ENCODE measurements around the gene PROCR.
"Not testable (repeated sequence)": the region's sequence is repeated elsewhere in the genome, so short reads cannot be mapped to it uniquely, and the experiment has no call there.

The PROCR gene

DNA sequence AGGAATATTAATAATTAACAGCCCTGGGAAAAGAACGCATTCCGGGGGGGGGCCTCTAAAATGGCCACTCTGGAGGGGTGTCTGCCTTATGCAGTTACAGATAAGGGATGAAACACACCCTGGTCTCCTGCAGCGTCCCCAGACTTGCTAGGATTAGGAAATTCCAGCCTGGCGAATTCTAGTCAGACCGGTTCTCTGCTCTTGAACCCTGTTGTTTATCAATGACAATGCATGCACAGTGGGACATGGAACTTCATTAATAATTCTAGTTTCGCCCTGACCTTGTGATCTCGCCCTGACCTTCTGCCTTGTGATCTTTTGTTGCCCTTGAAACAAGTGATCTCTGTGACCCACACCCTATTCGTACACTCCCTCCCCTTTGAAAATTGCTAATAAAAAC, 17.4 kb downstream of the PROCR start:
- not testable (repeated sequence) for H3K4me3 ChIP-seq (replicated peaks; ENCODE audit: insufficient read depth, low read length); H3K27me3 ChIP-seq (ENCODE audit: insufficient read depth, poor library complexity, severe bottlenecking); DNase-seq (ENCODE audit: low read depth in 1 of 2, low spot score in 1 of 2); H3K27ac ChIP-seq (replicated peaks)

DNA sequence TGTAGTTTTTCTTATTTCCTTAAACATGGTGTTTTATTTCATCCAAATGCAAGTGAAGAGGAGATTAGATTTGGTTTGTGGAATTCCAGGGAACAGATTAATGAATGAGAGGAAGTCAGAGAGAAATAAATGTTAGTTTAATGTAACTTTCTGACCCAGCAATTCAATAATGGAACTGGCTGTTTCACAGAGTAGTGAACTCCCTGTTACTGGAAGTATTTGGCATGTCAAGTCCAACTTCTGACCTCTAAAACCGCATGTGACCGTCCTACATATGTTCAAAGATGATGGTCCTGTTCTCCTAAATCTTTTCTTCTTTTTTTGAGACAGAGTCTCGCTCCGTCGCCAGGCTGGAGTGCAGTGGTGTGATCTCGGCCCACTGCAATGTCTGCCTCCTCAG, 18.7 kb downstream of the PROCR start:
- no peak for DNase-seq (ENCODE audit: low read depth in 1 of 2, low spot score in 1 of 2)
- no peaks in the 10 kb centered on the region for H3K27me3 ChIP-seq (ENCODE audit: insufficient read depth, poor library complexity, severe bottlenecking)
- H3K4me3 ChIP-seq (replicated peaks; ENCODE audit: insufficient read depth, low read length): no peak overlapping the region
- no peak overlapping the region for H3K27ac ChIP-seq (replicated peaks)
- TF ChIP-seq GABPA (IDR thresholded peaks at IDR 0.05; ENCODE audit: low read depth): no peak
- TF ChIP-seq SPI1 (IDR thresholded peaks at IDR 0.05; ENCODE audit: borderline replicate concordance, low read depth): no peak
- TF ChIP-seq, protein P1, sequence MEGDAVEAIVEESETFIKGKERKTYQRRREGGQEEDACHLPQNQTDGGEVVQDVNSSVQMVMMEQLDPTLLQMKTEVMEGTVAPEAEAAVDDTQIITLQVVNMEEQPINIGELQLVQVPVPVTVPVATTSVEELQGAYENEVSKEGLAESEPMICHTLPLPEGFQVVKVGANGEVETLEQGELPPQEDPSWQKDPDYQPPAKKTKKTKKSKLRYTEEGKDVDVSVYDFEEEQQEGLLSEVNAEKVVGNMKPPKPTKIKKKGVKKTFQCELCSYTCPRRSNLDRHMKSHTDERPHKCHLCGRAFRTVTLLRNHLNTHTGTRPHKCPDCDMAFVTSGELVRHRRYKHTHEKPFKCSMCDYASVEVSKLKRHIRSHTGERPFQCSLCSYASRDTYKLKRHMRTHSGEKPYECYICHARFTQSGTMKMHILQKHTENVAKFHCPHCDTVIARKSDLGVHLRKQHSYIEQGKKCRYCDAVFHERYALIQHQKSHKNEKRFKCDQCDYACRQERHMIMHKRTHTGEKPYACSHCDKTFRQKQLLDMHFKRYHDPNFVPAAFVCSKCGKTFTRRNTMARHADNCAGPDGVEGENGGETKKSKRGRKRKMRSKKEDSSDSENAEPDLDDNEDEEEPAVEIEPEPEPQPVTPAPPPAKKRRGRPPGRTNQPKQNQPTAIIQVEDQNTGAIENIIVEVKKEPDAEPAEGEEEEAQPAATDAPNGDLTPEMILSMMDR (IDR thresholded peaks at IDR 0.05; ENCODE audit: insufficient read depth, low read length): no peak
- TF ChIP-seq, protein P2, sequence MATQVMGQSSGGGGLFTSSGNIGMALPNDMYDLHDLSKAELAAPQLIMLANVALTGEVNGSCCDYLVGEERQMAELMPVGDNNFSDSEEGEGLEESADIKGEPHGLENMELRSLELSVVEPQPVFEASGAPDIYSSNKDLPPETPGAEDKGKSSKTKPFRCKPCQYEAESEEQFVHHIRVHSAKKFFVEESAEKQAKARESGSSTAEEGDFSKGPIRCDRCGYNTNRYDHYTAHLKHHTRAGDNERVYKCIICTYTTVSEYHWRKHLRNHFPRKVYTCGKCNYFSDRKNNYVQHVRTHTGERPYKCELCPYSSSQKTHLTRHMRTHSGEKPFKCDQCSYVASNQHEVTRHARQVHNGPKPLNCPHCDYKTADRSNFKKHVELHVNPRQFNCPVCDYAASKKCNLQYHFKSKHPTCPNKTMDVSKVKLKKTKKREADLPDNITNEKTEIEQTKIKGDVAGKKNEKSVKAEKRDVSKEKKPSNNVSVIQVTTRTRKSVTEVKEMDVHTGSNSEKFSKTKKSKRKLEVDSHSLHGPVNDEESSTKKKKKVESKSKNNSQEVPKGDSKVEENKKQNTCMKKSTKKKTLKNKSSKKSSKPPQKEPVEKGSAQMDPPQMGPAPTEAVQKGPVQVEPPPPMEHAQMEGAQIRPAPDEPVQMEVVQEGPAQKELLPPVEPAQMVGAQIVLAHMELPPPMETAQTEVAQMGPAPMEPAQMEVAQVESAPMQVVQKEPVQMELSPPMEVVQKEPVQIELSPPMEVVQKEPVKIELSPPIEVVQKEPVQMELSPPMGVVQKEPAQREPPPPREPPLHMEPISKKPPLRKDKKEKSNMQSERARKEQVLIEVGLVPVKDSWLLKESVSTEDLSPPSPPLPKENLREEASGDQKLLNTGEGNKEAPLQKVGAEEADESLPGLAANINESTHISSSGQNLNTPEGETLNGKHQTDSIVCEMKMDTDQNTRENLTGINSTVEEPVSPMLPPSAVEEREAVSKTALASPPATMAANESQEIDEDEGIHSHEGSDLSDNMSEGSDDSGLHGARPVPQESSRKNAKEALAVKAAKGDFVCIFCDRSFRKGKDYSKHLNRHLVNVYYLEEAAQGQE (IDR thresholded peaks at IDR 0.05; ENCODE audit: insufficient replicate concordance, low read depth): no peak
- no peak for TF ChIP-seq POLR2AphosphoS5 (IDR thresholded peaks at IDR 0.05; ENCODE audit: low read depth)

DNA sequence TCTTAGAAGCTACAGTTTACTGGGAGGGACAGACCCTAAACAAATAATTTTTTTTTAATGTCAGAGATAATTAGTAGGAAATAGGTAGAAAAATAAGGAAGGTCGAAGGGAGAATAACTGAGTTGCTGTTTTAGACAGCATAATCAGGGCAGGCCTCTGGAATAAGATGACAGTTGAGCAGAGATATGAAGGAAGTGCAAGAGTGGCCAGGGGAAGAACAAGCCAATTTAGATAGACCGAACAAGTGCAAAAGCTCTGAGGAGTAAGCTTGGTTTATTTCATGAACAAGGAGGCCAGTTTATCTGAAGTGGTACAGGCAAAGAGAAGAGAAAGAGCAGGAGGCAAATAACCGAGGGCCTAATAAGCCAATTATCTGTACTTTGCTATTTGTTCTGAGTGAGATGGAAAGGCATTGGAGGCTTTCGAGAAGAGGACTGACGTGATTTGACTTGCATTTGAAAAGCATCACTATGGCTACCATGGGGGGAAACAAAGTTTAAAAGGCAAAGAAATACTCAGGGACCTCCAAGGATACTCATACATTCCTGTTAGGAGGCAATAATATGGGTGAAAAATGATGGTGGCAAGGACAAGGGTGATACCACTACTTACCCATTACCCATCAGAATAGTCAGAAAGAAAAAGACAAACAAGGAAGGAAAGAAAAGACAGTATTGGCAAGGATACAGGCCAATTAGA, 19.7 kb downstream of the PROCR start:
- no peak overlapping the region for H3K4me3 ChIP-seq (replicated peaks; ENCODE audit: insufficient read depth, low read length)
- H3K27me3 ChIP-seq (ENCODE audit: insufficient read depth, poor library complexity, severe bottlenecking): no peaks in the 10 kb centered on the region
- H3K27ac ChIP-seq (replicated peaks): no peak overlapping the region
- no peak for TF ChIP-seq GABPA (IDR thresholded peaks at IDR 0.05; ENCODE audit: low read depth)
- TF ChIP-seq, protein P2 (IDR thresholded peaks at IDR 0.05; ENCODE audit: insufficient replicate concordance, low read depth): no peak
- TF ChIP-seq POLR2AphosphoS5 (IDR thresholded peaks at IDR 0.05; ENCODE audit: low read depth): no peak
- TF ChIP-seq SPI1 (IDR thresholded peaks at IDR 0.05; ENCODE audit: borderline replicate concordance, low read depth): no peak
- TF ChIP-seq, protein P1 (IDR thresholded peaks at IDR 0.05; ENCODE audit: insufficient read depth, low read length): no peak
- no peak for DNase-seq (ENCODE audit: low read depth in 1 of 2, low spot score in 1 of 2)

DNA sequence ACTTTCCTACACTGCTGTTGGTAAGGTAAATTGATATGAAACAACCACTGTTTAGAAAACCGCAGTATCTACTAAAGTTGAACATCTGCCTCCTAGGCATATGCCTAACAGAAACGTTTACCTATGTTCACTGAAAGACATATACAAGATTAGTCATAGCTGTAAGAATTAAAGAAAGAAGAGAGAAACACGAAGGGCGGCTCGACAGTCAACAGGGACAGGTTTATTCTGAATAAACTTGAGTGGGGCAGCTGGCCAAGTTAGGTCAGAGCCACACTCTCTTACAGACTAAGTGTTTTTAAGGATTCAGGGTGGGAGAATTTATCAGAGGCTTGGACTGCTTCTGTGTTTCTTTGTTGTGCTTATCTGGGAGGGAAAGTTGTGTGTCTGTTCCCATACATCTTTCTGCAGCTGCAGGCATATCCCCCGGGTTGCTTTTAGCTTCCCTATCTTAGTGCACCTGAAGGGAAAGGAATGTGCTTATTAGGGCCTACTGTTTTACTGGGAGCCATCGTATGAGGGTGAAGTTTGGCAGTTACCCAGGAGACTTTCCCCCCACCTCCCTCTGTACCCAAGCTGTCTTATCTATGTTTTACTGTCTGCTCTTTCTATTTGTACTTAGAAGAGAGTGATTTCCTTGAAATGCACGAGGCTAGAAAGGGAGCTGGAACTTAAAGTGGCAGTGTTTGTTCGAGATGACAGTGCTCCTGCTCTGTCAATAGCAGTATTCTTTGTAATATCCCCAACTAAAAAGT, 20.4 kb downstream of the PROCR start:
- TF ChIP-seq GABPA (IDR thresholded peaks at IDR 0.05; ENCODE audit: low read depth) (no peak), POLR2AphosphoS5 (IDR thresholded peaks at IDR 0.05; ENCODE audit: low read depth) (no peak), SPI1 (IDR thresholded peaks at IDR 0.05; ENCODE audit: borderline replicate concordance, low read depth) (no peak)
- TF ChIP-seq, protein P2 (IDR thresholded peaks at IDR 0.05; ENCODE audit: insufficient replicate concordance, low read depth): no peak
- TF ChIP-seq, protein P1 (IDR thresholded peaks at IDR 0.05; ENCODE audit: insufficient read depth, low read length): no peak
- H3K27ac ChIP-seq (replicated peaks): no peak overlapping the region
- DNase-seq (ENCODE audit: low read depth in 1 of 2, low spot score in 1 of 2): no peak
- H3K4me3 ChIP-seq (replicated peaks; ENCODE audit: insufficient read depth, low read length): no peak overlapping the region
- no peaks in the 10 kb centered on the region for H3K27me3 ChIP-seq (ENCODE audit: insufficient read depth, poor library complexity, severe bottlenecking)

DNA sequence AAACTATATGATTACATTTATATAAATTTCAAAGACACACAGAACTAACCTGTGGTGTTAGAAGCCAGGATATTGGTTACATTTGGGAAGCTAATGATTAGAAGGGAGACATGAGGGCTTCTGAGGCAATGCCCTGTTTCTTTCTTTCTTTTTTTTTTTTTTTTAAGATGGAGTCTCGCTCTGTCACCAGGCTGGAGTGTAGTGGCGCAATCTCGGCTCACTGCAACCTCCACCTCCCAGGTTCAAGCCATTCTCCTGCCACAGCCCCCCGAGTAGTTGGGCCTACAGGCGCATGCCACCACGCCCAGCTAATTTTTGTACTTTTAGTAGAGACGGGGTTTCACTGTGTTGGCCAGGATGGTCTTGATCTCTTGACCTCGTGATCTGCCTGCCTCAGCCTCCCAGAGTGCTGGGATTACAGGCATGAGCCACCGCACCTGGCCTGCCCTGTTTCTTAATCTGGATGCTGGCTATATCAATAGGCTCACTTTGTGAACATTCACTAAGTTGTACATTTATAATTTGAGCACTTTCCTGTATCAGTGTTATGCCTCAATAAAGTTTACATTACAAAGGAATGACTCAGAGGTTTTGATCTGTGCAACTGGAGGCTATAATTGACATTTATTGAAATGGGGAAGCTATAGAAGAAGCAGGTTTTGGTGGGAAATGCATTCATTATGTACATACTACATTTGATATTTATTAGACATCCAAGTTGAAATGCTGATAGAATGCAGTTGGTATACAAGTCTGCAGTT, 21.3 kb downstream of the PROCR start:
- H3K27ac ChIP-seq (replicated peaks); DNase-seq (ENCODE audit: low read depth in 1 of 2, low spot score in 1 of 2); H3K4me3 ChIP-seq (replicated peaks; ENCODE audit: insufficient read depth, low read length); H3K27me3 ChIP-seq (ENCODE audit: insufficient read depth, poor library complexity, severe bottlenecking): not testable (repeated sequence)

Data from HL-60 (cell line).